GM12878 (cell line): ENCODE data around the gene TPR. TPM values are rescaled to one million over a fixed set of nuclear protein-coding genes. Genes with fewer than 3 reads are reported as not detected.

Experiments used
- ATAC-seq: fragments of 200-7000 bp; cut with Tn5 transposase; 3 replicates; pipeline ENCODE4 v1.9.1; 2020; ENCODE audit warnings: mild to moderate bottlenecking, moderate library complexity
- BruUV-seq: library from RNA; stranded (reverse); fragments of 400-500 nt; replicated peaks from 2 replicates; lab custom pipeline; 2021; lab: Mats Ljungman, UMichigan
- CTCF ChIA-PET: fragments of 300-600 bp; sonication (Branson Sonifier 250); formaldehyde crosslinking; extraction: SDS; loops from one replicate; lab custom pipeline; 2021; ENCODE audit warnings: inconsistent platforms; lab: Yijun Ruan, JAX
- POLR2A ChIA-PET: fragments of 350-600 bp; formaldehyde crosslinking; extraction: SDS; loops from one replicate; lab custom pipeline; 2021; ENCODE audit warnings: inconsistent platforms; lab: Charles Lee
- RAD21 ChIA-PET: fragments of 300-600 bp; sonication (Branson Sonifier 250); formaldehyde crosslinking; loops from one replicate; lab custom pipeline; 2023; ENCODE audit warnings: antibody characterized with exemption; ENCODE audit not compliant: unreplicated experiment; lab: Charles Lee
- SMC1A ChIA-PET: fragments of 300-600 bp; sonication (Branson Sonifier 250); formaldehyde crosslinking; loops from one replicate; lab custom pipeline; 2023; ENCODE audit not compliant: unreplicated experiment, uncharacterized antibody; lab: Charles Lee
- DNase-seq: peaks from one replicate; pipeline ENCODE4 v3.0.0-alpha.2; 2011; ENCODE audit warnings: low read depth, low spot score
- FAIRE-seq: peaks from 3 replicates; lab custom pipeline; 2011; peaks lifted over from hg19 to GRCh38; lab: Jason Lieb, UNC
- H2AFZ ChIP-seq: 2 replicates; pipeline ENCODE4 v1.6.0; 2011; ENCODE audit warnings: low read depth, low read length, control low read depth; ENCODE audit not compliant: control insufficient read depth
- H3K27ac ChIP-seq: 2 replicates; pipeline ENCODE4 v1.5.1; 2011; ENCODE audit warnings: control low read depth; ENCODE audit not compliant: control insufficient read depth, insufficient read depth
- H3K27me3 ChIP-seq, 2 experiments: replicated peaks in 1 of 2; 2 replicates each; pipeline versions ENCODE4 v1.6.0 to v1.6.1; 2011; ENCODE audit warnings: low read length in 1 of 2; ENCODE audit not compliant: control insufficient read depth in 2 of 2, insufficient read depth in 2 of 2
- H3K36me3 ChIP-seq, 2 experiments: 2 replicates each; pipeline ENCODE4 v1.5.1; 2011; ENCODE audit warnings: low read length in 1 of 2; ENCODE audit not compliant: control insufficient read depth in 2 of 2, insufficient read depth in 2 of 2
- H3K4me1 ChIP-seq: 2 replicates; pipeline ENCODE4 v1.6.1; 2011; ENCODE audit warnings: mild to moderate bottlenecking, low read length, moderate library complexity, mixed read lengths; ENCODE audit not compliant: control insufficient read depth, insufficient read depth
- H3K4me2 ChIP-seq: 2 replicates; pipeline ENCODE4 v1.6.0; 2011; ENCODE audit warnings: control low read depth; ENCODE audit not compliant: control insufficient read depth, insufficient read depth
- H3K4me3 ChIP-seq: fragments of 200-600 bp; sonication (generic); 2 replicates; pipeline ENCODE4 v1.5.1; 2016
- H3K79me2 ChIP-seq: 2 replicates; pipeline ENCODE4 v1.6.0; 2011; ENCODE audit warnings: low read length; ENCODE audit not compliant: control insufficient read depth, insufficient read depth
- H3K9ac ChIP-seq: 2 replicates; pipeline ENCODE4 v1.8.0; 2011; ENCODE audit warnings: low read length, control low read depth, mixed read lengths; ENCODE audit not compliant: control insufficient read depth, insufficient read depth
- H3K9me3 ChIP-seq: replicated peaks from 3 replicates; pipeline ENCODE4 v1.5.1; 2011; ENCODE audit warnings: mild to moderate bottlenecking, low read length; ENCODE audit not compliant: control insufficient read depth, insufficient read depth
- H4K20me1 ChIP-seq: 2 replicates; pipeline ENCODE4 v1.6.0; 2011; ENCODE audit not compliant: control insufficient read depth, insufficient read depth
- BCL11A ChIP-seq: IDR thresholded peaks from 2 replicates; pipeline ENCODE4 v1.6.1; 2011; ENCODE audit warnings: low read depth, low read length
- BRCA1 ChIP-seq: IDR thresholded peaks from 2 replicates; pipeline ENCODE4 v1.6.1; 2011; ENCODE audit warnings: low read depth, low read length, improper control_type of control experiment
- CREB1 ChIP-seq: IDR thresholded peaks from 2 replicates; pipeline ENCODE4 v1.6.1; 2012; ENCODE audit warnings: low read depth, mild to moderate bottlenecking, inconsistent platforms
- DPF2 ChIP-seq: fragments of 450-650 bp; IDR thresholded peaks from 2 replicates; pipeline ENCODE4 v1.6.1; 2017; ENCODE audit warnings: mild to moderate bottlenecking
- EZH2 ChIP-seq: IDR thresholded peaks from 2 replicates; pipeline ENCODE4 v1.6.1; 2012; ENCODE audit warnings: low read depth, mild to moderate bottlenecking, control low read depth, inconsistent platforms, low read length, borderline replicate concordance; ENCODE audit not compliant: control insufficient read depth
- IRF4 ChIP-seq: IDR thresholded peaks from 2 replicates; pipeline ENCODE4 v1.6.1; 2011; ENCODE audit warnings: low read depth, low read length
- MYC ChIP-seq: IDR thresholded peaks from 2 replicates; pipeline ENCODE4 v1.6.1; 2011; ENCODE audit warnings: mild to moderate bottlenecking, low read length, moderate library complexity, inconsistent platforms; ENCODE audit not compliant: insufficient read depth, insufficient replicate concordance, insufficient read length, severe bottlenecking
- NFXL1 ChIP-seq: fragments of 450-650 bp; IDR thresholded peaks from 2 replicates; pipeline ENCODE4 v1.6.1; 2017; ENCODE audit warnings: antibody characterized with exemption, mild to moderate bottlenecking, borderline replicate concordance
- RAD21 ChIP-seq: IDR thresholded peaks from 2 replicates; pipeline ENCODE4 v1.6.1; 2011; ENCODE audit warnings: mild to moderate bottlenecking, low read depth, low read length, moderate library complexity; ENCODE audit not compliant: insufficient read depth
- RUNX3 ChIP-seq: IDR thresholded peaks from 2 replicates; pipeline ENCODE4 v1.6.1; 2012; ENCODE audit warnings: low read length, inconsistent platforms
- SPI1 ChIP-seq: IDR thresholded peaks from 2 replicates; pipeline ENCODE4 v1.6.1; 2011; ENCODE audit warnings: low read depth, mild to moderate bottlenecking, low read length, moderate library complexity, borderline replicate concordance; ENCODE audit not compliant: insufficient read depth
- SREBF1 ChIP-seq: IDR thresholded peaks from 2 replicates; pipeline ENCODE4 v1.6.1; 2012; ENCODE audit warnings: mild to moderate bottlenecking, low read length
- STAT3 ChIP-seq: IDR thresholded peaks from 2 replicates; pipeline ENCODE4 v1.6.1; 2011; ENCODE audit warnings: low read depth, low read length, improper control_type of control experiment
- TCF12 ChIP-seq: IDR thresholded peaks from 2 replicates; pipeline ENCODE4 v1.6.1; 2011; ENCODE audit warnings: low read depth, mild to moderate bottlenecking, low read length
- ZNF24 ChIP-seq: fragments of 450-650 bp; IDR thresholded peaks from 2 replicates; pipeline ENCODE4 v1.6.1; 2017; ENCODE audit warnings: antibody characterized with exemption, mild to moderate bottlenecking
- WGBS: methylation state at CpG from one replicate; pipeline ENCODE4 v1.1.6; 2016; ENCODE audit warnings: low lambda C conversion rate; ENCODE audit not compliant: insufficient replicate concordance, insufficient coverage; ENCODE audit errors: missing lambda C conversion rate; 5-methylcytosine and 5-hydroxymethylcytosine counted together
- in situ Hi-C: fragments of 300-500 bp; cut with MboI; formaldehyde crosslinking; loops from 9 replicates; pipeline ENCODE4 v1.14.3; 2018; ENCODE audit warnings: mixed read lengths
- intact Hi-C: fragments of 100-400 bp; cut with micrococcal nuclease; formaldehyde crosslinking; loops from one replicate; pipeline ENCODE4 v1.14.2; 2022; ENCODE audit not compliant: unreplicated experiment
- polyA plus RNA-seq, 11 experiments: library from polyadenylated mRNA; depleted of rRNA in 4 of 11; unstranded in 6 of 11; stranded (reverse) in 5 of 11; fragments of >200 nt; fragmentation: Nextera tagmentation in 4 of 11; fragmentation: Illumina TruSeq in 1 of 11; extraction: Ambion mirVana in 4 of 11; extraction: Trizol in 1 of 11; gene quantifications; 1 replicate in 1 of 11; 2 replicates in 10 of 11; pipeline versions ENCODE4 v1.2.1 to v1.2.3, GENCODE V29; 2011 to 2016; ENCODE audit warnings: inconsistent platforms in 2 of 11, missing spikeins in 2 of 11, low read depth in 1 of 11
- total RNA-seq, 4 experiments: library from RNA; depleted of rRNA in 3 of 4; stranded (reverse); fragments of >200 nt in 3 of 4; fragmentation: Illumina TruSeq in 1 of 4; extraction: Trizol in 1 of 4; gene quantifications; 2 replicates each; pipeline versions ENCODE4 v1.2.1 to v1.2.3, GENCODE V29; 2013 to 2021
- TF ChIP-seq, protein P1 (sequence below): IDR thresholded peaks from 2 replicates; pipeline ENCODE4 v1.6.1; 2012; ENCODE audit warnings: low read length, inconsistent platforms
- TF ChIP-seq, protein P2 (sequence below): fragments of 450-650 bp; IDR thresholded peaks from 2 replicates; pipeline ENCODE4 v1.6.1; 2017; ENCODE audit warnings: mild to moderate bottlenecking, moderate library complexity
- TF ChIP-seq, protein P3 (sequence below): fragments of 450-650 bp; conservative IDR thresholded peaks from 2 replicates; pipeline ENCODE4 v1.6.1; 2017; ENCODE audit warnings: mild to moderate bottlenecking, moderate library complexity

Gene TPR
- total and polyA plus RNA-seq, 10 of the 15 experiments (the other 5 are each of a cell fraction or from before 2014, with no cell fraction given): 30.9 to 122 (median 92.2) TPM

GRCh38 chr1:186297439-186298045 lies 77.5 kb downstream of the TPR start:
- Histone ChIP-seq H3K27me3 (no peaks in the 10 kb centered on the region), H2AFZ (no peak overlapping the region), H3K36me3 (no peaks in the 10 kb centered on the region), H3K9ac (no peak overlapping the region), H3K4me2 (no peak overlapping the region), H3K4me1 (no peaks in the 10 kb centered on the region), H3K9me3 (no peaks in the 10 kb centered on the region), H3K4me3 (no peak overlapping the region), H3K27ac (no peak overlapping the region), H4K20me1 (no peaks in the 10 kb centered on the region), H3K79me2 (no peaks in the 10 kb centered on the region)
- FAIRE-seq (no peak), ATAC-seq (no peak), DNase-seq (no peak)
- WGBS: 65% methylated on average over 3 of the region's 3 CpGs
- POLR2A ChIA-PET: interaction anchor here (0.6 kb wide), 1 partner anchor 1547 kb away, joined by 5 read pairs; no protein-coding TSS in a partner anchor
- in situ Hi-C loops: no loop called here
- SMC1A ChIA-PET: interaction anchor here (1.5 kb wide), 1 partner anchor 12 kb away, joined by 7 read pairs; no protein-coding TSS in a partner anchor
- CTCF ChIA-PET: interaction anchor here (1.1 kb wide), 1 partner anchor 23 kb away, joined by 3 read pairs; no protein-coding TSS in a partner anchor
- intact Hi-C loops: no loop called here
- BruUV-seq: no TSS peak
- RAD21 ChIA-PET: interaction anchor here (1.0 kb wide), 1 partner anchor 19 kb away, joined by 3 read pairs; no protein-coding TSS in a partner anchor
- TF ChIP-seq RAD21 (no peak), MYC (no peak), SREBF1 (no peak), SPI1 (no peak), BRCA1 (no peak), RUNX3 (no peak), TCF12 (no peak), EZH2 (no peak), BCL11A (no peak), STAT3 (no peak), CREB1 (no peak), NFXL1 (no peak), ZNF24 (no peak), DPF2 (no peak), IRF4 (no peak)
- TF ChIP-seq, protein P1, sequence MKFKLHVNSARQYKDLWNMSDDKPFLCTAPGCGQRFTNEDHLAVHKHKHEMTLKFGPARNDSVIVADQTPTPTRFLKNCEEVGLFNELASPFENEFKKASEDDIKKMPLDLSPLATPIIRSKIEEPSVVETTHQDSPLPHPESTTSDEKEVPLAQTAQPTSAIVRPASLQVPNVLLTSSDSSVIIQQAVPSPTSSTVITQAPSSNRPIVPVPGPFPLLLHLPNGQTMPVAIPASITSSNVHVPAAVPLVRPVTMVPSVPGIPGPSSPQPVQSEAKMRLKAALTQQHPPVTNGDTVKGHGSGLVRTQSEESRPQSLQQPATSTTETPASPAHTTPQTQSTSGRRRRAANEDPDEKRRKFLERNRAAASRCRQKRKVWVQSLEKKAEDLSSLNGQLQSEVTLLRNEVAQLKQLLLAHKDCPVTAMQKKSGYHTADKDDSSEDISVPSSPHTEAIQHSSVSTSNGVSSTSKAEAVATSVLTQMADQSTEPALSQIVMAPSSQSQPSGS: no peak
- TF ChIP-seq, protein P2, sequence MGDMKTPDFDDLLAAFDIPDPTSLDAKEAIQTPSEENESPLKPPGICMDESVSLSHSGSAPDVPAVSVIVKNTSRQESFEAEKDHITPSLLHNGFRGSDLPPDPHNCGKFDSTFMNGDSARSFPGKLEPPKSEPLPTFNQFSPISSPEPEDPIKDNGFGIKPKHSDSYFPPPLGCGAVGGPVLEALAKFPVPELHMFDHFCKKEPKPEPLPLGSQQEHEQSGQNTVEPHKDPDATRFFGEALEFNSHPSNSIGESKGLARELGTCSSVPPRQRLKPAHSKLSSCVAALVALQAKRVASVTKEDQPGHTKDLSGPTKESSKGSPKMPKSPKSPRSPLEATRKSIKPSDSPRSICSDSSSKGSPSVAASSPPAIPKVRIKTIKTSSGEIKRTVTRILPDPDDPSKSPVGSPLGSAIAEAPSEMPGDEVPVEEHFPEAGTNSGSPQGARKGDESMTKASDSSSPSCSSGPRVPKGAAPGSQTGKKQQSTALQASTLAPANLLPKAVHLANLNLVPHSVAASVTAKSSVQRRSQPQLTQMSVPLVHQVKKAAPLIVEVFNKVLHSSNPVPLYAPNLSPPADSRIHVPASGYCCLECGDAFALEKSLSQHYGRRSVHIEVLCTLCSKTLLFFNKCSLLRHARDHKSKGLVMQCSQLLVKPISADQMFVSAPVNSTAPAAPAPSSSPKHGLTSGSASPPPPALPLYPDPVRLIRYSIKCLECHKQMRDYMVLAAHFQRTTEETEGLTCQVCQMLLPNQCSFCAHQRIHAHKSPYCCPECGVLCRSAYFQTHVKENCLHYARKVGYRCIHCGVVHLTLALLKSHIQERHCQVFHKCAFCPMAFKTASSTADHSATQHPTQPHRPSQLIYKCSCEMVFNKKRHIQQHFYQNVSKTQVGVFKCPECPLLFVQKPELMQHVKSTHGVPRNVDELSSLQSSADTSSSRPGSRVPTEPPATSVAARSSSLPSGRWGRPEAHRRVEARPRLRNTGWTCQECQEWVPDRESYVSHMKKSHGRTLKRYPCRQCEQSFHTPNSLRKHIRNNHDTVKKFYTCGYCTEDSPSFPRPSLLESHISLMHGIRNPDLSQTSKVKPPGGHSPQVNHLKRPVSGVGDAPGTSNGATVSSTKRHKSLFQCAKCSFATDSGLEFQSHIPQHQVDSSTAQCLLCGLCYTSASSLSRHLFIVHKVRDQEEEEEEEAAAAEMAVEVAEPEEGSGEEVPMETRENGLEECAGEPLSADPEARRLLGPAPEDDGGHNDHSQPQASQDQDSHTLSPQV: no peak
- TF ChIP-seq, protein P3, sequence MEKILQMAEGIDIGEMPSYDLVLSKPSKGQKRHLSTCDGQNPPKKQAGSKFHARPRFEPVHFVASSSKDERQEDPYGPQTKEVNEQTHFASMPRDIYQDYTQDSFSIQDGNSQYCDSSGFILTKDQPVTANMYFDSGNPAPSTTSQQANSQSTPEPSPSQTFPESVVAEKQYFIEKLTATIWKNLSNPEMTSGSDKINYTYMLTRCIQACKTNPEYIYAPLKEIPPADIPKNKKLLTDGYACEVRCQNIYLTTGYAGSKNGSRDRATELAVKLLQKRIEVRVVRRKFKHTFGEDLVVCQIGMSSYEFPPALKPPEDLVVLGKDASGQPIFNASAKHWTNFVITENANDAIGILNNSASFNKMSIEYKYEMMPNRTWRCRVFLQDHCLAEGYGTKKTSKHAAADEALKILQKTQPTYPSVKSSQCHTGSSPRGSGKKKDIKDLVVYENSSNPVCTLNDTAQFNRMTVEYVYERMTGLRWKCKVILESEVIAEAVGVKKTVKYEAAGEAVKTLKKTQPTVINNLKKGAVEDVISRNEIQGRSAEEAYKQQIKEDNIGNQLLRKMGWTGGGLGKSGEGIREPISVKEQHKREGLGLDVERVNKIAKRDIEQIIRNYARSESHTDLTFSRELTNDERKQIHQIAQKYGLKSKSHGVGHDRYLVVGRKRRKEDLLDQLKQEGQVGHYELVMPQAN: no peak
